C4-2B (cell line): ENCODE results near the gene DUS4L.

Experiments
- ZFX ChIP-seq: fragments of 450-650 bp; IDR thresholded peaks from 2 replicates; pipeline ENCODE4 v1.6.1; 2017
- TF ChIP-seq, protein P1 (sequence below): fragments of 450-650 bp; conservative IDR thresholded peaks from 2 replicates; pipeline ENCODE4 v1.5.1; 2017; ENCODE audit warnings: mild to moderate bottlenecking

DNA sequence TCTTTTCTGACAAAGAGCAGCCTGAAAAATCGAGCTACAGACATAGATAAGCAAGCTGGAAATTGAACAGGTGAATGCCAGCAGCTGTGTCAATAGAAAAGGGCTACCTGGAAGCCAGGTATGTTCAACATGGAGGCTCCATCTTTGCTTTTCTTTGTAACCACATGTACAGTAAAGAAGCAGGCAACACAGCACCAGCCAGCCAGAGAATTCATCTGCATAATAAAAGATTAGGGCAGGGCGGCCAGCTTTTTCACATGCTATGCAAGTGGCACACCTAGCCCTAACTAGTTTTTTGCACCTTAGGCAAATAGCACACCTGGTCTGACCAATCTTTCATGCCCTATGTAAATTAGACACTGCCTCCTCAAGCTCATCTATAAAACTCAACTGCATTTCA lies 25.8 kb upstream of the DUS4L start:
- TF ChIP-seq, protein P1, sequence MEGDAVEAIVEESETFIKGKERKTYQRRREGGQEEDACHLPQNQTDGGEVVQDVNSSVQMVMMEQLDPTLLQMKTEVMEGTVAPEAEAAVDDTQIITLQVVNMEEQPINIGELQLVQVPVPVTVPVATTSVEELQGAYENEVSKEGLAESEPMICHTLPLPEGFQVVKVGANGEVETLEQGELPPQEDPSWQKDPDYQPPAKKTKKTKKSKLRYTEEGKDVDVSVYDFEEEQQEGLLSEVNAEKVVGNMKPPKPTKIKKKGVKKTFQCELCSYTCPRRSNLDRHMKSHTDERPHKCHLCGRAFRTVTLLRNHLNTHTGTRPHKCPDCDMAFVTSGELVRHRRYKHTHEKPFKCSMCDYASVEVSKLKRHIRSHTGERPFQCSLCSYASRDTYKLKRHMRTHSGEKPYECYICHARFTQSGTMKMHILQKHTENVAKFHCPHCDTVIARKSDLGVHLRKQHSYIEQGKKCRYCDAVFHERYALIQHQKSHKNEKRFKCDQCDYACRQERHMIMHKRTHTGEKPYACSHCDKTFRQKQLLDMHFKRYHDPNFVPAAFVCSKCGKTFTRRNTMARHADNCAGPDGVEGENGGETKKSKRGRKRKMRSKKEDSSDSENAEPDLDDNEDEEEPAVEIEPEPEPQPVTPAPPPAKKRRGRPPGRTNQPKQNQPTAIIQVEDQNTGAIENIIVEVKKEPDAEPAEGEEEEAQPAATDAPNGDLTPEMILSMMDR, result no peak
- TF ChIP-seq ZFX, result no peak
